ENCODE measurements around the gene IDNK. TPM values are rescaled to one million over a fixed set of nuclear protein-coding genes. Genes with fewer than 3 reads are reported as not detected.

Gene IDNK
- total and polyA plus RNA-seq, 4 experiments from 2014 or later, result 10.1 to 24.9 (median 14.5) TPM

Other genes with a start within 250 kb of the IDNK start
- gene FRMD3, start 84.7 kb upstream of the IDNK start, total RNA-seq, result 1 to 10 TPM; 1.1 to 1.3 TPM
- gene FRMD3, start 84.7 kb upstream of the IDNK start, polyA plus RNA-seq, result under 1 TPM in 1 of 2 donors, not detected in 1; 0.22 TPM
- 100 to 1,000 TPM; 106 to 122 TPM for gene UBQLN1, start 84.8 kb downstream of the IDNK start, total RNA-seq
- 10 to 100 TPM; 66.8 to 80.6 TPM for gene UBQLN1, start 84.8 kb downstream of the IDNK start, polyA plus RNA-seq
- 10 to 100 TPM; 12.2 to 13.1 TPM for gene GKAP1, start 194.6 kb downstream of the IDNK start, total RNA-seq
- 1 to 10 TPM; 3.3 to 5.8 TPM for gene GKAP1, start 194.6 kb downstream of the IDNK start, polyA plus RNA-seq

Measured in CD4-positive, alpha-beta memory T cell (primary cell).